ENCODE results near the gene TRPM2. TPM values are rescaled to one million over a fixed set of nuclear protein-coding genes. Genes with fewer than 3 reads are reported as not detected.
"Not testable (repeated sequence)": the region's sequence is repeated elsewhere in the genome, so short reads cannot be mapped to it uniquely, and the experiment has no call there.

The TRPM2 gene
- total RNA-seq, 4 donors from 2014 or later, result 0.40 to 6.9 (median 2.5) TPM

GRCh38 chr21:44479556-44480199 is 126.3 kb downstream of the TRPM2 start:
- H3K36me3 ChIP-seq, DNase-seq, H3K9me3 ChIP-seq, H3K27ac ChIP-seq, H3K4me1 ChIP-seq, H3K4me3 ChIP-seq: not testable (repeated sequence)
- 30 to 41% methylated on average over 17 to 21 of the region's 21 CpGs for WGBS, 2 donors
- H3K27me3 ChIP-seq, result peaks cover 0 to 19% (median 0%) of the 10 kb centered on the region in 4 donors
- intact Hi-C loops (cut with DNase I), result loop anchor here (5.0 kb wide), 1 partner anchor 52 kb away; no protein-coding TSS in a partner anchor
- peak; percentile 14 to 74 (median 54) for TF ChIP-seq CTCF (IDR thresholded peaks at IDR 0.05)

GRCh38 chr21:44480200-44481053 is 127.0 kb downstream of the TRPM2 start:
- Histone ChIP-seq H3K4me1 (no peaks in the 10 kb centered on the region), H3K4me3 (no peak overlapping the region), H3K36me3 (no peaks in the 10 kb centered on the region), H3K9me3 (no peaks in the 10 kb centered on the region), H3K27me3 (peaks cover 0 to 25% (median 0%) of the 10 kb centered on the region in 4 donors), H3K27ac (no peak overlapping the region)
- TF ChIP-seq CTCF (IDR thresholded peaks at IDR 0.05) (no peak), POLR2A (IDR thresholded peaks at IDR 0.05) (no peak)
- DNase-seq, result no peak
- WGBS, 2 donors, result 75 to 79% methylated on average over 9 to 14 of the region's 16 CpGs
- intact Hi-C loops (cut with DNase I), result loop anchor here (5.0 kb wide), 1 partner anchor 53 kb away; no protein-coding TSS in a partner anchor

GRCh38 chr21:44482581-44483287 is 129.3 kb downstream of the TRPM2 start:
- no peak for DNase-seq
- Histone ChIP-seq H3K4me3 (no peak overlapping the region), H3K36me3 (no peaks in the 10 kb centered on the region), H3K27ac (no peak overlapping the region), H3K27me3 (peaks cover 0 to 35% (median 0%) of the 10 kb centered on the region in 4 donors), H3K9me3 (no peaks in the 10 kb centered on the region), H3K4me1 (no peaks in the 10 kb centered on the region)
- TF ChIP-seq CTCF (IDR thresholded peaks at IDR 0.05) (no peak), POLR2A (IDR thresholded peaks at IDR 0.05) (no peak)
- intact Hi-C loops (cut with DNase I), result loop anchor here (5.0 kb wide), 1 partner anchor 55 kb away; no protein-coding TSS in a partner anchor
- WGBS, 2 donors, result 59% methylated on average over 6 to 9 of the region's 14 CpGs

GRCh38 chr21:44483288-44484237 is 130.1 kb downstream of the TRPM2 start:
- Histone ChIP-seq H3K4me1 (no peaks in the 10 kb centered on the region), H3K27me3 (peaks cover 0 to 35% (median 0%) of the 10 kb centered on the region in 4 donors), H3K4me3 (no peak overlapping the region), H3K36me3 (no peaks in the 10 kb centered on the region), H3K9me3 (no peaks in the 10 kb centered on the region), H3K27ac (no peak overlapping the region)
- WGBS, 2 donors, result 66 to 70% methylated on average over 12 to 18 of the region's 28 CpGs
- no peak for DNase-seq
- intact Hi-C loops (cut with DNase I), result loop anchor here (5.0 kb wide), 1 partner anchor 56 kb away; no protein-coding TSS in a partner anchor
- TF ChIP-seq CTCF (IDR thresholded peaks at IDR 0.05) (no peak), POLR2A (IDR thresholded peaks at IDR 0.05) (no peak)

Measured in esophagus squamous epithelium (tissue), 5 donors.